Dermis lymphatic vessel endothelial cell (primary cell): Measurements from ENCODE around the gene BPIFB4. TPM values are rescaled to one million over a fixed set of nuclear protein-coding genes. Genes with fewer than 3 reads are reported as not detected.

Source experiments
- total RNA-seq: library from RNA; depleted of rRNA; stranded (reverse); fragments of >200 nt; gene quantifications from 2 replicates; pipeline ENCODE4 v1.2.1, GENCODE V29; 2014

BPIFB4 gene
- not detected in 2 replicates for total RNA-seq

GRCh38 chr20:33079259-33079658 is at the start of gene BPIFB4:
TSS of gene BPIFB4 (plus strand) at chr20:33079643. CDS start at chr20:33081527, 1,884 bp downstream.

GRCh38 chr20:33031531-33031930 is 47.9 kb upstream of the BPIFB4 start, which contains the start of gene BPIFB6:
TSS of gene BPIFB6 (plus strand) at chr20:33031648. CDS start at chr20:33031648, 0 bp downstream.

GRCh38 chr20:33053291-33054106 is 25.9 kb upstream of the BPIFB4 start, which contains the start of gene BPIFB3:
TSS of gene BPIFB3 (plus strand) at chr20:33053903. CDS start at chr20:33055436, 1,533 bp downstream.

Other genes with a start within 250 kb of the BPIFB4 start
- gene EFCAB8, start 220.7 kb upstream of the BPIFB4 start, total RNA-seq = under 0.01 and 0.09 TPM in 2 replicates
- not detected in 2 replicates for gene SUN5, start 75.2 kb upstream of the BPIFB4 start, total RNA-seq
- gene BPIFB2, start 71.9 kb upstream of the BPIFB4 start, total RNA-seq = not detected in 2 replicates
- not detected in 2 replicates for gene BPIFB6, start 48.0 kb upstream of the BPIFB4 start, total RNA-seq
- gene BPIFB3, start 25.7 kb upstream of the BPIFB4 start, total RNA-seq = not detected in 2 replicates
- gene BPIFA2, start 88.5 kb downstream of the BPIFB4 start, total RNA-seq = not detected in 2 replicates
- gene BPIFA3, start 137.7 kb downstream of the BPIFB4 start, total RNA-seq = not detected in 2 replicates
- gene BPIFA1, start 156.4 kb downstream of the BPIFB4 start, total RNA-seq = not detected in 2 replicates
- gene BPIFB1, start 203.6 kb downstream of the BPIFB4 start, total RNA-seq = not detected in 2 replicates